ENCODE data around the gene AMER1.

AMER1 gene

GRCh38 chrX:64182208-64182607 lies 23.3 kb downstream of the AMER1 start:
- DNase-seq = no peak

DNA sequence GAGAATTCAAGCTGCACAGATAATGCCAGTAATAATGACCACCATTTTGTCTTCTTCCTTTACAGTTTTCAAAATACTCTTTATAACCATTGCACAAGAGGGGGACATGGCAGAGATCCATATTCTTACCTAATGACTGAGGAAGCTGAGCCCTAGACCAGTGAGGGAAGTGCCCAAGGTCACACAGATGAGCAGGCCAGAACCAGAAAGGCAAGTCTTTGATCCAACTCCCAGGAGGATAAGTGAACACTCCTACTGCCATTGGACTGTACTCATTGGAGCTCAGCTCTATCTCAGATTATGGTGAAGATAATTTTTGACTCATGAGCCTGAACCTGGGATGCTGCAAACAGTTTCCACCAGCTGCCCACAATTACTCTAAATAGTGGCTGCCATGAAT lies 28.6 kb downstream of the AMER1 start:
- DNase-seq = no peak

DNA sequence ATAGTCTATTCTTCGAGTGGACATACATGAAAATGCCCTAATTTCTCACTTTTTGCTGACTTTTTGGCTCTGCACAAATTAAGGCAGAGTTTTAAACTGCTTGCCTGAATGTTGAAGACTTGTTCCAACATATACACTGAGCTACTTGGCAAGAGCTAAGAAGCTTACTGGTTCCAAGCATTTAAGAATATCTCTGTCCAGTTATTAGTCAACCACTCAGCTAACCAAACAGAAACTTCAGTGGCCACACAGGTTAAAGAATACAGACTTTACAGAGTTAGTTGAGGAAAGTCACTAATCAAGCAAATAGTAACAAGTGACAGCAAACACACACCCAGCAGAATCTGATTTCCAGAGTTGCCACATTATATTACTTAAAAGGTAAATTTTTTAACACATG lies 35.5 kb downstream of the AMER1 start:
- DNase-seq = no peak

- peak in 1 of 2 experiments; percentile 50 for DNase-seq
These were observed 52.7 kb downstream of the AMER1 start for GRCh38 chrX:64152857-64153256.

DNA sequence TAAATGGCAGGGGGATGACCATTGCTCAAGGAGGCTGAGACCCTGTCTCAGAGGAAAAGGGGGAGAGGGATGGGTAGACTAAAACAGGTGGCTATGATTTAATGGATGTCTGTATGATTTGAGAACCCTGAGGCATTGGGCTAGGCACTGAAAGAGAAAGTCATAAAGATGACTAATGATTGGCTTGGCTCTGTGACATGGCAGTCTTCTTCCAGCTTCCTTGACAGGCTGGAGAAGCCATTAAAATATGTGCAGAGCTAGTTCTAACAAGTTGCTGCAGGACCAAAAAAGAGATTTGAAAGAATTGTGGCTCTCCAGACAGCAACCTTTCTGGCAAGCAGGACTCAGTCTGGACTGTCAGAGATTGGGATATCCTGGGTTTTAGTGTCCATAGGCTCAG lies 53.6 kb downstream of the AMER1 start:
- no peak for DNase-seq

GRCh38 chrX:64150775-64151174 lies 54.7 kb downstream of the AMER1 start:
- no peak for DNase-seq

Data from NCI-H526 (cell line).